MCF 10A (cell line): Measurements from ENCODE around the gene SLC25A13. TPM values are rescaled to one million over a fixed set of nuclear protein-coding genes. Genes with fewer than 3 reads are reported as not detected.

Source experiments
- BruUV-seq: library from RNA; stranded (reverse); fragments of 400-500 nt; replicated peaks from 2 replicates; lab custom pipeline; 2021; lab: Mats Ljungman, UMichigan
- CTCF ChIA-PET: fragments of 300-600 bp; sonication (Branson Sonifier 250); formaldehyde crosslinking; extraction: SDS; loops from one replicate; lab custom pipeline; 2021; ENCODE audit warnings: antibody characterized with exemption, inconsistent platforms; lab: Yijun Ruan, JAX
- POLR2A ChIA-PET: fragments of 300-600, 350-650 bp; sonication (Branson Sonifier 250); formaldehyde crosslinking; extraction: SDS; loops from one replicate; lab custom pipeline; 2020; ENCODE audit warnings: antibody characterized with exemption, inconsistent platforms; lab: Yijun Ruan, JAX
- DNase-seq: peaks from one replicate; pipeline ENCODE4 v3.0.0-alpha.2; 2018; ENCODE audit not compliant: unreplicated experiment
- H3K27ac Mint-ChIP-seq: one replicate; pipeline ENCODE4 v1.8.0; 2022; ENCODE audit warnings: mild to moderate bottlenecking, low read depth, mixed read lengths; ENCODE audit not compliant: unreplicated experiment
- H3K27me3 Mint-ChIP-seq: one replicate; pipeline ENCODE4 v1.8.0; 2022; ENCODE audit warnings: mixed read lengths; ENCODE audit not compliant: insufficient read depth, unreplicated experiment
- H3K36me3 Mint-ChIP-seq: one replicate; pipeline ENCODE4 v1.8.0; 2022; ENCODE audit warnings: mild to moderate bottlenecking, moderate library complexity, mixed read lengths; ENCODE audit not compliant: insufficient read depth, unreplicated experiment
- H3K4me1 Mint-ChIP-seq: one replicate; pipeline ENCODE4 v1.8.0; 2022; ENCODE audit warnings: mixed read lengths; ENCODE audit not compliant: insufficient read depth, unreplicated experiment
- H3K4me3 Mint-ChIP-seq: one replicate; pipeline ENCODE4 v1.8.0; 2022; ENCODE audit warnings: mild to moderate bottlenecking, moderate library complexity, mixed read lengths; ENCODE audit not compliant: unreplicated experiment
- H3K9me3 Mint-ChIP-seq: one replicate; pipeline ENCODE4 v1.8.0; 2022; ENCODE audit warnings: mixed read lengths; ENCODE audit not compliant: unreplicated experiment
- CTCF ChIP-seq: fragments of 200-600 bp; IDR thresholded peaks from one replicate; pipeline ENCODE4 v1.8.0; 2022; ENCODE audit warnings: antibody characterized with exemption, mild to moderate bottlenecking; ENCODE audit not compliant: unreplicated experiment
- intact Hi-C: fragments of 100-400 bp; cut with micrococcal nuclease; formaldehyde crosslinking; loops from 2 replicates; pipeline ENCODE4 v1.14.1; 2022
- total RNA-seq: library from RNA; stranded (reverse); gene quantifications from 2 replicates; pipeline ENCODE4 v1.2.3, GENCODE V29; 2022

Gene SLC25A13
- total RNA-seq, 1 experiment from 2014 or later = 28.6 TPM

GRCh38 chr7:96135241-96135640 is 186.7 kb downstream of the SLC25A13 start:
- ChIA-PET CTCF (no interaction called here), POLR2A (no interaction called here)
- Mint-ChIP-seq H3K9me3 (no peaks in the 10 kb centered on the region), H3K4me3 (no peak overlapping the region), H3K36me3 (peaks cover 74% of the 10 kb centered on the region), H3K27ac (no peak overlapping the region), H3K27me3 (no peaks in the 10 kb centered on the region), H3K4me1 (peaks cover 13% of the 10 kb centered on the region)
- peak; percentile 82 for DNase-seq
- no TSS peak for BruUV-seq
- no peak for TF ChIP-seq CTCF
- intact Hi-C loops = no loop called here

- CTCF ChIA-PET = interaction anchor here (0.6 to 0.9 kb wide), 2 partner anchors 56 to 198 kb away, joined by 3 read pairs; no protein-coding TSS in a partner anchor
- POLR2A ChIA-PET = interaction anchor here (0.8 kb wide), 1 partner anchor 43 kb away, joined by 4 read pairs; no protein-coding TSS in a partner anchor
- Mint-ChIP-seq H3K4me1 (peaks cover 12% of the 10 kb centered on the region), H3K4me3 (no peak overlapping the region), H3K27ac (no peak overlapping the region), H3K27me3 (no peaks in the 10 kb centered on the region), H3K9me3 (no peaks in the 10 kb centered on the region), H3K36me3 (peaks cover 57% of the 10 kb centered on the region)
- BruUV-seq = no TSS peak
- intact Hi-C loops = no loop called here
- no peak for TF ChIP-seq CTCF
- no peak for DNase-seq
Observed at GRCh38 chr7:96131525-96131924, 190.4 kb downstream of the SLC25A13 start.

- BruUV-seq = no TSS peak
- no peaks in the 10 kb centered on the region for H3K27me3 Mint-ChIP-seq
- H3K36me3 Mint-ChIP-seq = peaks cover 40% of the 10 kb centered on the region
- no peak for DNase-seq
- ChIA-PET POLR2A (no interaction called here), CTCF (interaction anchor here (1.2 to 1.6 kb wide), 2 partner anchors 9 to 211 kb away, joined by 3 to 4 read pairs; no protein-coding TSS in a partner anchor)
- no peaks in the 10 kb centered on the region for H3K4me1 Mint-ChIP-seq
- intact Hi-C loops = no loop called here
- H3K9me3 Mint-ChIP-seq = no peaks in the 10 kb centered on the region
- no peak for TF ChIP-seq CTCF
- H3K4me3 Mint-ChIP-seq = no peak overlapping the region
- no peak overlapping the region for H3K27ac Mint-ChIP-seq
Observed at GRCh38 chr7:96127746-96128145, 194.2 kb downstream of the SLC25A13 start.

GRCh38 chr7:96126382-96126781 is 195.5 kb downstream of the SLC25A13 start:
- TF ChIP-seq CTCF = no peak
- peaks cover 34% of the 10 kb centered on the region for H3K36me3 Mint-ChIP-seq
- no peak overlapping the region for H3K27ac Mint-ChIP-seq
- H3K27me3 Mint-ChIP-seq = no peaks in the 10 kb centered on the region
- no peak for DNase-seq
- no peaks in the 10 kb centered on the region for H3K4me1 Mint-ChIP-seq
- no TSS peak for BruUV-seq
- no peaks in the 10 kb centered on the region for H3K9me3 Mint-ChIP-seq
- POLR2A ChIA-PET = no interaction called here
- intact Hi-C loops = no loop called here
- CTCF ChIA-PET = interaction anchor here (0.7 to 0.8 kb wide), 2 partner anchors 11 to 51 kb away, joined by 3 to 4 read pairs; no protein-coding TSS in a partner anchor
- H3K4me3 Mint-ChIP-seq = no peak overlapping the region
